Natural killer cell (primary cell): ENCODE measurements around the gene IER5. TPM values are rescaled to one million over a fixed set of nuclear protein-coding genes. Genes with fewer than 3 reads are reported as not detected.

Experiments used
- ATAC-seq, 3 donors: fragments of 150-1000 bp in 2 of 3; fragments of 200-7000 bp in 1 of 3; cut with Tn5 transposase; 1 replicate in 1 of 3; 2 replicates in 2 of 3; pipeline ENCODE4 v1.10.0; 2021; ENCODE audit warnings: mild to moderate bottlenecking in 2 of 3, moderate library complexity in 2 of 3
- DNase-seq, 2 donors: peaks; one replicate each; pipeline versions ENCODE4 v3.0.0 to v3.0.0-alpha.2; 2013 to 2021; ENCODE audit warnings: mixed read lengths in 1 of 2
- H3K27ac ChIP-seq: one replicate; pipeline ENCODE4 v1.5.1; 2013; ENCODE audit warnings: mild to moderate bottlenecking, low read length
- H3K27me3 ChIP-seq: one replicate; pipeline ENCODE4 v1.6.1; 2013; ENCODE audit warnings: low read length; ENCODE audit not compliant: control insufficient read depth, insufficient read depth
- H3K36me3 ChIP-seq: one replicate; pipeline ENCODE4 v1.6.1; 2013; ENCODE audit warnings: low read length; ENCODE audit not compliant: control insufficient read depth, insufficient read depth
- H3K4me1 ChIP-seq: one replicate; pipeline ENCODE4 v1.6.1; 2013; ENCODE audit warnings: low read length; ENCODE audit not compliant: control insufficient read depth, insufficient read depth
- H3K4me3 ChIP-seq: one replicate; pipeline ENCODE4 v1.5.1; 2013; ENCODE audit warnings: low read length
- H3K9me3 ChIP-seq: one replicate; pipeline ENCODE4 v1.6.1; 2013; ENCODE audit warnings: low read length; ENCODE audit not compliant: control insufficient read depth, insufficient read depth
- H3K27ac Mint-ChIP-seq, 2 donors: one replicate each; pipeline ENCODE4 v1.8.0; 2022; ENCODE audit warnings: mild to moderate bottlenecking in 2 of 2, mixed read lengths in 2 of 2, moderate library complexity in 1 of 2
- H3K27me3 Mint-ChIP-seq, 2 donors: one replicate each; pipeline ENCODE4 v1.8.0; 2022; ENCODE audit warnings: low read depth in 2 of 2, mixed read lengths in 2 of 2
- H3K36me3 Mint-ChIP-seq: one replicate; pipeline ENCODE4 v1.8.0; 2022; ENCODE audit warnings: mixed read lengths
- H3K4me1 Mint-ChIP-seq, 2 donors: one replicate each; pipeline ENCODE4 v1.8.0; 2022; ENCODE audit warnings: mixed read lengths in 2 of 2
- H3K4me3 Mint-ChIP-seq: one replicate; pipeline ENCODE4 v1.8.0; 2022; ENCODE audit warnings: mild to moderate bottlenecking, moderate library complexity, mixed read lengths
- H3K9me3 Mint-ChIP-seq, 2 donors: one replicate each; pipeline ENCODE4 v1.8.0; 2022; ENCODE audit warnings: mixed read lengths in 2 of 2
- WGBS: methylation state at CpG from one replicate; pipeline ENCODE4 v1.1.7; 2013; ENCODE audit warnings: missing lambda C conversion rate; ENCODE audit not compliant: insufficient coverage; 5-methylcytosine and 5-hydroxymethylcytosine counted together
- intact Hi-C: fragments of 100-400 bp; cut with micrococcal nuclease; formaldehyde crosslinking; loops from one replicate; pipeline ENCODE4 v1.14.2; 2022
- total RNA-seq, 4 donors: library from RNA; stranded (reverse); fragments of 120-200 nt in 1 of 4; gene quantifications; one replicate each; pipeline versions ENCODE4 v1.2.3 to v1.2.4, GENCODE V29; 2013 to 2022
- TF ChIP-seq, protein P1 (sequence below): fragments of 200-600 bp; IDR thresholded peaks from one replicate; pipeline ENCODE4 v1.8.0; 2022; ENCODE audit warnings: antibody characterized with exemption

The IER5 gene
- total RNA-seq, 3 donors from 2014 or later (not counting 1 experiment from before 2014, with no cell fraction given) = 118 to 164 (median 150) TPM

GRCh38 chr1:181116819-181117390 lies 28.4 kb downstream of the IER5 start:
- H3K4me3 Mint-ChIP-seq = no peak overlapping the region
- TF ChIP-seq, protein P1, sequence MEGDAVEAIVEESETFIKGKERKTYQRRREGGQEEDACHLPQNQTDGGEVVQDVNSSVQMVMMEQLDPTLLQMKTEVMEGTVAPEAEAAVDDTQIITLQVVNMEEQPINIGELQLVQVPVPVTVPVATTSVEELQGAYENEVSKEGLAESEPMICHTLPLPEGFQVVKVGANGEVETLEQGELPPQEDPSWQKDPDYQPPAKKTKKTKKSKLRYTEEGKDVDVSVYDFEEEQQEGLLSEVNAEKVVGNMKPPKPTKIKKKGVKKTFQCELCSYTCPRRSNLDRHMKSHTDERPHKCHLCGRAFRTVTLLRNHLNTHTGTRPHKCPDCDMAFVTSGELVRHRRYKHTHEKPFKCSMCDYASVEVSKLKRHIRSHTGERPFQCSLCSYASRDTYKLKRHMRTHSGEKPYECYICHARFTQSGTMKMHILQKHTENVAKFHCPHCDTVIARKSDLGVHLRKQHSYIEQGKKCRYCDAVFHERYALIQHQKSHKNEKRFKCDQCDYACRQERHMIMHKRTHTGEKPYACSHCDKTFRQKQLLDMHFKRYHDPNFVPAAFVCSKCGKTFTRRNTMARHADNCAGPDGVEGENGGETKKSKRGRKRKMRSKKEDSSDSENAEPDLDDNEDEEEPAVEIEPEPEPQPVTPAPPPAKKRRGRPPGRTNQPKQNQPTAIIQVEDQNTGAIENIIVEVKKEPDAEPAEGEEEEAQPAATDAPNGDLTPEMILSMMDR = no peak
- peaks cover 17% of the 10 kb centered on the region for H3K4me1 ChIP-seq
- no peaks in the 10 kb centered on the region for H3K9me3 ChIP-seq
- no peak overlapping the region for H3K4me3 ChIP-seq
- no peaks in the 10 kb centered on the region for H3K36me3 Mint-ChIP-seq
- H3K27me3 Mint-ChIP-seq = no peaks in the 10 kb centered on the region
- H3K27me3 ChIP-seq = no peaks in the 10 kb centered on the region
- peaks cover 15 to 32% of the 10 kb centered on the region in 2 donors for H3K4me1 Mint-ChIP-seq
- no peaks in the 10 kb centered on the region for H3K36me3 ChIP-seq
- ATAC-seq = no peak
- DNase-seq = no peak
- intact Hi-C loops = no loop called here
- WGBS = 90% methylated on average over 3 of the region's 3 CpGs
- no peak overlapping the region for H3K27ac ChIP-seq
- no peaks in the 10 kb centered on the region for H3K9me3 Mint-ChIP-seq
- no peak overlapping the region for H3K27ac Mint-ChIP-seq

- TF ChIP-seq, protein P1 = no peak
- Histone ChIP-seq H3K9me3 (no peaks in the 10 kb centered on the region), H3K36me3 (no peaks in the 10 kb centered on the region), H3K4me3 (no peak overlapping the region), H3K27ac (no peak overlapping the region), H3K4me1 (peaks cover 8% of the 10 kb centered on the region), H3K27me3 (no peaks in the 10 kb centered on the region)
- H3K27ac Mint-ChIP-seq = no peak overlapping the region
- DNase-seq = no peak
- no peaks in the 10 kb centered on the region for H3K9me3 Mint-ChIP-seq
- 88% methylated on average over 9 of the region's 9 CpGs for WGBS
- ATAC-seq = no peak
- H3K4me3 Mint-ChIP-seq = no peak overlapping the region
- intact Hi-C loops = no loop called here
- peaks cover 5 to 23% of the 10 kb centered on the region in 2 donors for H3K4me1 Mint-ChIP-seq
- H3K36me3 Mint-ChIP-seq = no peaks in the 10 kb centered on the region
- no peaks in the 10 kb centered on the region for H3K27me3 Mint-ChIP-seq
Measured at GRCh38 chr1:181117648-181118449, 29.3 kb downstream of the IER5 start.

- no peak overlapping the region for H3K4me3 ChIP-seq
- Mint-ChIP-seq H3K27ac (no peak overlapping the region), H3K27me3 (no peaks in the 10 kb centered on the region), H3K4me3 (no peak overlapping the region), H3K36me3 (no peaks in the 10 kb centered on the region), H3K4me1 (peaks cover 5 to 14% of the 10 kb centered on the region in 2 donors), H3K9me3 (no peaks in the 10 kb centered on the region)
- intact Hi-C loops = no loop called here
- H3K36me3 ChIP-seq = no peaks in the 10 kb centered on the region
- no peaks in the 10 kb centered on the region for H3K9me3 ChIP-seq
- H3K27ac ChIP-seq = no peak overlapping the region
- no peaks in the 10 kb centered on the region for H3K27me3 ChIP-seq
- ATAC-seq (no peak), DNase-seq (no peak)
- H3K4me1 ChIP-seq = no peaks in the 10 kb centered on the region
- TF ChIP-seq, protein P1 = no peak
- WGBS = 67% methylated on average over 6 of the region's 6 CpGs
Measured at GRCh38 chr1:181119093-181119989, 30.8 kb downstream of the IER5 start.
